AG04450 (cell line): ENCODE measurements around the gene NT5E. TPM values are rescaled to one million over a fixed set of nuclear protein-coding genes. Genes with fewer than 3 reads are reported as not detected.

Experiments
- CTCF ChIA-PET: fragments of 300-600, 350-600 bp; formaldehyde crosslinking; extraction: SDS; loops from one replicate; lab custom pipeline; 2022; ENCODE audit warnings: antibody characterized with exemption, inconsistent platforms; lab: Charles Lee
- POLR2A ChIA-PET: fragments of 350-600 bp; formaldehyde crosslinking; extraction: SDS; loops from one replicate; lab custom pipeline; 2021; ENCODE audit warnings: antibody characterized with exemption, inconsistent platforms; lab: Yijun Ruan, JAX
- DNase-seq: peaks from one replicate; pipeline ENCODE4 v3.0.0-alpha.2; 2011; ENCODE audit warnings: low read depth, low spot score
- H3K27ac ChIP-seq: one replicate; pipeline ENCODE4 v1.5.1; 2012; ENCODE audit warnings: low read depth, low read length, control low read depth
- H3K27me3 ChIP-seq: one replicate; pipeline ENCODE4 v1.6.0; 2012; ENCODE audit warnings: low read length; ENCODE audit not compliant: control insufficient read depth, insufficient read depth
- H3K4me3 ChIP-seq: 2 replicates; pipeline ENCODE4 v1.5.1; 2011; ENCODE audit warnings: mild to moderate bottlenecking, low read depth, low read length, control low read depth
- H3K9me3 ChIP-seq: 2 replicates; pipeline ENCODE4 v1.5.1; 2012; ENCODE audit warnings: low read length; ENCODE audit not compliant: control insufficient read depth, insufficient read depth
- CTCF ChIP-seq: IDR thresholded peaks from 2 replicates; pipeline ENCODE4 v1.5.1; 2011; ENCODE audit warnings: low read depth, low read length, control low read depth, inconsistent platforms
- polyA plus RNA-seq: library from polyadenylated mRNA; depleted of rRNA; stranded (reverse); fragments of >200 nt; gene quantifications from 2 replicates; pipeline ENCODE4 v1.2.3, GENCODE V29; 2011

NT5E gene
- polyA plus RNA-seq, 1 experiment, result 164 TPM

GRCh38 chr6:85451565-85452306 lies 1.9 kb downstream of the NT5E start:
- H3K4me3 ChIP-seq, result peak overlapping the region; percentile 87
- TF ChIP-seq CTCF, result no peak
- no peak for DNase-seq
- ChIA-PET POLR2A (interaction anchor here (1.1 to 3.6 kb wide), 5 partner anchors 13 to 227 kb away, joined by 6 to 31 read pairs (median 7); no protein-coding TSS in a partner anchor), CTCF (interaction anchor here (0.7 to 5.2 kb wide), 6 partner anchors 12 to 129 kb away, joined by 3 to 58 read pairs (median 6); no protein-coding TSS in a partner anchor)
- H3K27ac ChIP-seq, result no peak overlapping the region
- H3K9me3 ChIP-seq, result no peaks in the 10 kb centered on the region; the same call in 1 of the 2 replicates
- H3K27me3 ChIP-seq, result no peaks in the 10 kb centered on the region

- Histone ChIP-seq H3K9me3 (no peaks in the 10 kb centered on the region; the same call in 1 of the 2 replicates), H3K4me3 (peak overlapping the region; percentile 87), H3K27ac (no peak overlapping the region), H3K27me3 (no peaks in the 10 kb centered on the region)
- no peak for TF ChIP-seq CTCF
- peak; percentile 77 for DNase-seq
- ChIA-PET POLR2A (interaction anchor here (0.9 to 1.8 kb wide), 5 partner anchors 12 to 91 kb away, joined by 3 to 9 read pairs (median 6); no protein-coding TSS in a partner anchor), CTCF (interaction anchor here (0.7 to 5.2 kb wide), 4 partner anchors 11 to 97 kb away, joined by 3 to 58 read pairs (median 24); no protein-coding TSS in a partner anchor)
Measured at GRCh38 chr6:85452441-85452881, 2.6 kb downstream of the NT5E start.

- H3K9me3 ChIP-seq, result no peaks in the 10 kb centered on the region; the same call in 1 of the 2 replicates
- no peak overlapping the region for H3K27ac ChIP-seq
- H3K27me3 ChIP-seq, result no peaks in the 10 kb centered on the region
- CTCF ChIA-PET, result interaction anchor here (4.9 to 5.2 kb wide), 2 partner anchors 30 to 98 kb away, joined by 43 to 58 read pairs; no protein-coding TSS in a partner anchor
- TF ChIP-seq CTCF, result no peak
- peak overlapping the region; percentile 48 for H3K4me3 ChIP-seq
- no peak for DNase-seq
- POLR2A ChIA-PET, result interaction anchor here (0.9 to 1.8 kb wide), 5 partner anchors 11 to 92 kb away, joined by 3 to 9 read pairs (median 6); no protein-coding TSS in a partner anchor
Measured at GRCh38 chr6:85453052-85453451, 3.2 kb downstream of the NT5E start.

GRCh38 chr6:85453490-85453889 lies 3.6 kb downstream of the NT5E start:
- Histone ChIP-seq H3K4me3 (peak overlapping the region; percentile 17), H3K27me3 (no peaks in the 10 kb centered on the region), H3K27ac (no peak overlapping the region), H3K9me3 (no peaks in the 10 kb centered on the region; the same call in 1 of the 2 replicates)
- CTCF ChIA-PET, result interaction anchor here (4.9 to 5.2 kb wide), 2 partner anchors 30 to 98 kb away, joined by 43 to 58 read pairs; no protein-coding TSS in a partner anchor
- DNase-seq, result no peak
- TF ChIP-seq CTCF, result no peak
- POLR2A ChIA-PET, result interaction anchor here (1.3 to 1.8 kb wide), 2 partner anchors 11 to 49 kb away, joined by 6 to 9 read pairs; no protein-coding TSS in a partner anchor
